WTC11 (cell line): ENCODE data around the gene SCD5. TPM values are rescaled to one million over a fixed set of nuclear protein-coding genes. Genes with fewer than 3 reads are reported as not detected.

Experiments
- ATAC-seq: fragments of 200-7000 bp; cut with Tn5 transposase; 2 replicates; pipeline ENCODE4 v1.10.0; 2021; ENCODE audit warnings: mild to moderate bottlenecking, moderate library complexity
- CTCF ChIA-PET: fragments of 300-600 bp; sonication (Branson Sonifier 250); formaldehyde crosslinking; loops from one replicate; lab custom pipeline; 2021; ENCODE audit warnings: antibody characterized with exemption; lab: Charles Lee
- POLR2A ChIA-PET: fragments of 350-600 bp; sonication (Branson Sonifier 250); formaldehyde crosslinking; loops from one replicate; lab custom pipeline; 2021; ENCODE audit warnings: antibody characterized with exemption; lab: Charles Lee
- DNase-seq: peaks from one replicate; pipeline ENCODE4 v3.0.0; 2021; ENCODE audit warnings: low spot score
- H3K27ac Mint-ChIP-seq: 2 replicates; pipeline ENCODE4 v1.8.0; 2021; ENCODE audit warnings: mixed read lengths
- H3K27me3 Mint-ChIP-seq: 2 replicates; pipeline ENCODE4 v1.8.0; 2021; ENCODE audit warnings: low read depth, mild to moderate bottlenecking, moderate library complexity, mixed read lengths
- H3K36me3 Mint-ChIP-seq: 2 replicates; pipeline ENCODE4 v1.8.0; 2021; ENCODE audit warnings: mixed read lengths
- H3K4me1 Mint-ChIP-seq: 2 replicates; pipeline ENCODE4 v1.8.0; 2022; ENCODE audit warnings: mixed read lengths
- H3K4me3 Mint-ChIP-seq: 2 replicates; pipeline ENCODE4 v1.8.0; 2021; ENCODE audit warnings: mild to moderate bottlenecking, moderate library complexity, mixed read lengths
- H3K9me3 Mint-ChIP-seq: 2 replicates; pipeline ENCODE4 v1.8.0; 2021; ENCODE audit warnings: mixed read lengths
- AR ChIP-seq: fragments of 250-450 bp; sonication (Bioruptor Pico); IDR thresholded peaks from 2 replicates; pipeline ENCODE4 v1.9.0; 2021; ENCODE audit warnings: mild to moderate bottlenecking
- ATF1 ChIP-seq: sonication (generic); formaldehyde crosslinking; IDR thresholded peaks from 2 replicates; pipeline ENCODE4 v1.8.1; 2023; ENCODE audit warnings: mild to moderate bottlenecking, moderate library complexity, missing genetic modification reagents
- CREM ChIP-seq: sonication (generic); formaldehyde crosslinking; IDR thresholded peaks from 2 replicates; pipeline ENCODE4 v1.8.1; 2022; ENCODE audit warnings: mild to moderate bottlenecking, missing genetic modification reagents, moderate library complexity
- E2F4 ChIP-seq: sonication (generic); formaldehyde crosslinking; IDR thresholded peaks from 2 replicates; pipeline ENCODE4 v1.8.1; 2022; ENCODE audit warnings: low read depth, mild to moderate bottlenecking, moderate library complexity, missing genetic modification reagents, borderline replicate concordance
- FOXK1 ChIP-seq: sonication (generic); formaldehyde crosslinking; IDR thresholded peaks from 2 replicates; pipeline ENCODE4 v1.8.0; 2022; ENCODE audit warnings: mild to moderate bottlenecking, moderate library complexity, missing genetic modification reagents
- GABPB1 ChIP-seq: sonication (generic); formaldehyde crosslinking; IDR thresholded peaks from 2 replicates; pipeline ENCODE4 v1.8.1; 2023; ENCODE audit warnings: mild to moderate bottlenecking, missing genetic modification reagents
- JUN ChIP-seq: sonication (generic); formaldehyde crosslinking; IDR thresholded peaks from 2 replicates; pipeline ENCODE4 v1.8.0; 2023; ENCODE audit warnings: mild to moderate bottlenecking, missing genetic modification reagents
- KAT7 ChIP-seq: sonication (generic); formaldehyde crosslinking; IDR thresholded peaks from 2 replicates; pipeline ENCODE4 v1.8.1; 2023; ENCODE audit warnings: missing genetic modification reagents, mild to moderate bottlenecking, borderline replicate concordance
- NR2C2 ChIP-seq: sonication (generic); formaldehyde crosslinking; IDR thresholded peaks from 2 replicates; pipeline ENCODE4 v1.8.0; 2022; ENCODE audit warnings: mild to moderate bottlenecking, missing genetic modification reagents
- PREB ChIP-seq: sonication (generic); formaldehyde crosslinking; IDR thresholded peaks from 2 replicates; pipeline ENCODE4 v1.8.1; 2022; ENCODE audit warnings: mild to moderate bottlenecking, missing genetic modification reagents, moderate library complexity, borderline replicate concordance
- RORB ChIP-seq: fragments of 250-450 bp; sonication (Bioruptor Pico); IDR thresholded peaks from 2 replicates; pipeline ENCODE4 v1.9.0; 2021; ENCODE audit warnings: mild to moderate bottlenecking
- SP1 ChIP-seq: sonication (generic); formaldehyde crosslinking; conservative IDR thresholded peaks from 2 replicates; pipeline ENCODE4 v1.8.1; 2022; ENCODE audit warnings: missing genetic modification reagents
- TCF7 ChIP-seq: sonication (generic); formaldehyde crosslinking; IDR thresholded peaks from 2 replicates; pipeline ENCODE4 v1.8.0; 2022; ENCODE audit warnings: mild to moderate bottlenecking, low read depth, missing genetic modification reagents, moderate library complexity
- TP53 ChIP-seq: sonication (generic); formaldehyde crosslinking; IDR thresholded peaks from 2 replicates; pipeline ENCODE4 v1.8.1; 2023; ENCODE audit warnings: mild to moderate bottlenecking, missing genetic modification reagents
- USF1 ChIP-seq: sonication (generic); formaldehyde crosslinking; IDR thresholded peaks from 2 replicates; pipeline ENCODE4 v1.8.0; 2022; ENCODE audit warnings: mild to moderate bottlenecking, missing genetic modification reagents
- USF2 ChIP-seq: sonication (generic); formaldehyde crosslinking; IDR thresholded peaks from 2 replicates; pipeline ENCODE4 v1.8.1; 2023; ENCODE audit warnings: mild to moderate bottlenecking, missing genetic modification reagents, moderate library complexity
- ZBTB21 ChIP-seq: sonication (generic); formaldehyde crosslinking; IDR thresholded peaks from 2 replicates; pipeline ENCODE4 v1.8.1; 2023; ENCODE audit warnings: mild to moderate bottlenecking, missing genetic modification reagents, borderline replicate concordance
- ZNF138 ChIP-seq: sonication (generic); formaldehyde crosslinking; conservative IDR thresholded peaks from 2 replicates; pipeline ENCODE4 v1.8.1; 2022; ENCODE audit warnings: mild to moderate bottlenecking, moderate library complexity, missing genetic modification reagents
- ZNF219 ChIP-seq: sonication (generic); formaldehyde crosslinking; IDR thresholded peaks from 2 replicates; pipeline ENCODE4 v1.8.0; 2023; ENCODE audit warnings: missing genetic modification reagents, mild to moderate bottlenecking, borderline replicate concordance
- ZNF317 ChIP-seq: sonication (generic); formaldehyde crosslinking; IDR thresholded peaks from 2 replicates; pipeline ENCODE4 v1.8.1; 2023; ENCODE audit warnings: low read depth, mild to moderate bottlenecking, moderate library complexity, missing genetic modification reagents, borderline replicate concordance
- ZNF396 ChIP-seq: fragments of 250-450 bp; sonication (Bioruptor Pico); IDR thresholded peaks from 2 replicates; pipeline ENCODE4 v1.8.0; 2021; ENCODE audit warnings: mild to moderate bottlenecking, moderate library complexity, borderline replicate concordance
- ZNF423 ChIP-seq: fragments of 250-450 bp; sonication (Bioruptor Pico); IDR thresholded peaks from 2 replicates; pipeline ENCODE4 v2.1.2; 2022; ENCODE audit warnings: mild to moderate bottlenecking, moderate library complexity
- total RNA-seq: library from RNA; stranded (reverse); gene quantifications from 3 replicates; pipeline ENCODE4 v1.2.3, GENCODE V29; 2021
- TF ChIP-seq, protein P1 (sequence below): fragments of 250-450 bp; sonication (Bioruptor Pico); IDR thresholded peaks from 2 replicates; pipeline ENCODE4 v1.8.0; 2021; ENCODE audit warnings: mild to moderate bottlenecking
- TF ChIP-seq, protein P2 (sequence below): sonication (generic); formaldehyde crosslinking; IDR thresholded peaks from 2 replicates; pipeline ENCODE4 v1.8.1; 2022; ENCODE audit warnings: mild to moderate bottlenecking, moderate library complexity, missing genetic modification reagents

The SCD5 gene
- total RNA-seq, 1 experiment from 2014 or later: 6.3 TPM

DNA sequence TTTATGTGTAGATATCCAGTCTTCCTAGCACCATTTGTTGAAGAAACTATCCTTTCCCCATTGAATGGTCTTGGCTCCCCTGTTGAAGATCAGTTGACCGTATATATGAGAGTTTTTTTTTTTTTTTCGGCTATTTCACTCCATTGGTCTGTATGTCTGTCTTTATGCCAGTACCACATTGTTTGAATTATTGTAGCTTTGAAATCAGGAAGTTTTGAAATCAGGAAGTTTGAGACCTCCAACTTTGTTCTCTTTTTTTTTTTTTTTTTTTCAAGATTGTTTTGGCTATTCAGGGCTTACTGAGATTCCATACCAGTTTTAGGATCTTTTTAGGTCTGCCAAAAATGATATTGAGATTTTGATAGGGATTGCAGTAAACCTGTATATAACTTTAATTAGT, 4.3 kb upstream of the SCD5 start:
- Mint-ChIP-seq H3K27me3 (peaks cover 50% of the 10 kb centered on the region), H3K4me3 (no peak overlapping the region), H3K27ac (no peak overlapping the region), H3K9me3 (no peaks in the 10 kb centered on the region), H3K36me3 (no peaks in the 10 kb centered on the region), H3K4me1 (peaks cover 9% of the 10 kb centered on the region)
- DNase-seq: no peak
- ATAC-seq: no peak
- CTCF ChIA-PET: no interaction called here
- POLR2A ChIA-PET: no interaction called here
- TF ChIP-seq TCF7: no peak
- no peak for TF ChIP-seq E2F4 (CRISPR knock-in tag)
- no peak for TF ChIP-seq TP53 (CRISPR knock-in tag)
- no peak for TF ChIP-seq ATF1 (CRISPR knock-in tag)
- TF ChIP-seq, protein P1, sequence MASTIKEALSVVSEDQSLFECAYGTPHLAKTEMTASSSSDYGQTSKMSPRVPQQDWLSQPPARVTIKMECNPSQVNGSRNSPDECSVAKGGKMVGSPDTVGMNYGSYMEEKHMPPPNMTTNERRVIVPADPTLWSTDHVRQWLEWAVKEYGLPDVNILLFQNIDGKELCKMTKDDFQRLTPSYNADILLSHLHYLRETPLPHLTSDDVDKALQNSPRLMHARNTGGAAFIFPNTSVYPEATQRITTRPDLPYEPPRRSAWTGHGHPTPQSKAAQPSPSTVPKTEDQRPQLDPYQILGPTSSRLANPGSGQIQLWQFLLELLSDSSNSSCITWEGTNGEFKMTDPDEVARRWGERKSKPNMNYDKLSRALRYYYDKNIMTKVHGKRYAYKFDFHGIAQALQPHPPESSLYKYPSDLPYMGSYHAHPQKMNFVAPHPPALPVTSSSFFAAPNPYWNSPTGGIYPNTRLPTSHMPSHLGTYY (CRISPR knock-in tag): no peak
- no peak for TF ChIP-seq PREB (CRISPR knock-in tag)
- TF ChIP-seq FOXK1: no peak
- no peak for TF ChIP-seq KAT7
- TF ChIP-seq, protein P2, sequence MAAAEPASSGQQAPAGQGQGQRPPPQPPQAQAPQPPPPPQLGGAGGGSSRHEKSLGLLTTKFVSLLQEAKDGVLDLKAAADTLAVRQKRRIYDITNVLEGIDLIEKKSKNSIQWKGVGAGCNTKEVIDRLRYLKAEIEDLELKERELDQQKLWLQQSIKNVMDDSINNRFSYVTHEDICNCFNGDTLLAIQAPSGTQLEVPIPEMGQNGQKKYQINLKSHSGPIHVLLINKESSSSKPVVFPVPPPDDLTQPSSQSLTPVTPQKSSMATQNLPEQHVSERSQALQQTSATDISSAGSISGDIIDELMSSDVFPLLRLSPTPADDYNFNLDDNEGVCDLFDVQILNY (CRISPR knock-in tag): no peak

GRCh38 chr4:82801910-82802521, 3.4 kb upstream of the SCD5 start:
- ChIA-PET CTCF (no interaction called here), POLR2A (no interaction called here)
- peaks cover 58% of the 10 kb centered on the region for H3K27me3 Mint-ChIP-seq
- H3K4me1 Mint-ChIP-seq: peaks cover 15% of the 10 kb centered on the region
- ATAC-seq: no peak
- no peak for DNase-seq
- H3K27ac Mint-ChIP-seq: no peak overlapping the region
- no peaks in the 10 kb centered on the region for H3K9me3 Mint-ChIP-seq
- no peak overlapping the region for H3K4me3 Mint-ChIP-seq
- no peaks in the 10 kb centered on the region for H3K36me3 Mint-ChIP-seq
- TF ChIP-seq JUN (CRISPR knock-in tag) (no peak), ZBTB21 (no peak), ZNF423 (no peak), ZNF317 (CRISPR knock-in tag) (no peak), NR2C2 (CRISPR knock-in tag) (no peak), GABPB1 (no peak), CREM (no peak), RORB (CRISPR knock-in tag) (no peak), USF1 (CRISPR knock-in tag) (no peak), ZNF219 (no peak), PREB (CRISPR knock-in tag) (no peak), USF2 (no peak), AR (no peak), ZNF138 (CRISPR knock-in tag) (no peak), ZNF396 (CRISPR knock-in tag) (no peak), SP1 (no peak)
